Neural cell (in vitro differentiated cells): ENCODE results near the gene ZNF385C. TPM values are rescaled to one million over a fixed set of nuclear protein-coding genes. Genes with fewer than 3 reads are reported as not detected.
"Not testable (repeated sequence)": the region's sequence is repeated elsewhere in the genome, so short reads cannot be mapped to it uniquely, and the experiment has no call there.

Experiments used
- H2AFZ ChIP-seq: fragments of 200-600, 300-800 bp; sonication (generic), shearing (Covaris generic); 2 replicates; pipeline ENCODE4 v1.6.0; 2014; ENCODE audit warnings: low read depth, mild to moderate bottlenecking, antibody characterized with exemption, low read length, moderate library complexity
- H3F3A ChIP-seq: fragments of 200-600 bp; shearing (Covaris generic); 2 replicates; pipeline ENCODE4 v1.6.1; 2016; ENCODE audit warnings: mild to moderate bottlenecking, moderate library complexity, mixed read lengths, antibody characterized with exemption, low read length; ENCODE audit not compliant: insufficient read depth, poor library complexity, severe bottlenecking
- H3K27ac ChIP-seq: fragments of 200-600, 300-800 bp; sonication (generic), shearing (Covaris generic); 2 replicates; pipeline ENCODE4 v1.5.1; 2014; ENCODE audit warnings: mild to moderate bottlenecking, low read length, moderate library complexity
- H3K27me3 ChIP-seq: fragments of 300-800, 200-600 bp; sonication (generic), shearing (Covaris generic); 2 replicates; pipeline ENCODE4 v1.6.0; 2014; ENCODE audit warnings: mild to moderate bottlenecking, low read depth, low read length, moderate library complexity; ENCODE audit not compliant: insufficient read depth
- H3K36me3 ChIP-seq: fragments of 300-800, 200-600 bp; sonication (generic), shearing (Covaris generic); 2 replicates; pipeline ENCODE4 v1.5.1; 2014; ENCODE audit warnings: mild to moderate bottlenecking, antibody characterized with exemption, low read length, moderate library complexity; ENCODE audit not compliant: insufficient read depth
- H3K4me2 ChIP-seq: fragments of 300-800, 200-600 bp; sonication (generic), shearing (Covaris generic); 2 replicates; pipeline ENCODE4 v1.6.0; 2014; ENCODE audit warnings: mild to moderate bottlenecking, low read length
- H3K4me3 ChIP-seq: fragments of 300-800, 200-600 bp; sonication (generic), shearing (Covaris generic); 2 replicates; pipeline ENCODE4 v1.5.1; 2014; ENCODE audit warnings: mild to moderate bottlenecking, low read length, moderate library complexity
- H3K79me2 ChIP-seq: fragments of 200-600 bp; shearing (Covaris generic); replicated peaks from 2 replicates; pipeline ENCODE4 v1.6.0; 2014; ENCODE audit warnings: mild to moderate bottlenecking, low read length, moderate library complexity; ENCODE audit not compliant: insufficient read depth
- H3K9ac ChIP-seq: fragments of 300-800, 200-600 bp; sonication (generic), shearing (Covaris generic); 2 replicates; pipeline ENCODE4 v1.6.1; 2016; ENCODE audit warnings: mild to moderate bottlenecking, low read length, mixed read lengths
- H3K9me2 ChIP-seq: fragments of 200-600 bp; shearing (Covaris generic); 2 replicates; pipeline ENCODE4 v1.6.1; 2016; ENCODE audit warnings: mild to moderate bottlenecking, low read length, mixed read lengths; ENCODE audit not compliant: insufficient read depth
- H3K9me3 ChIP-seq: fragments of 200-600, 300-800 bp; sonication (generic), shearing (Covaris generic); 2 replicates; pipeline ENCODE4 v1.6.1; 2016; ENCODE audit warnings: mild to moderate bottlenecking, mixed run types, low read length, moderate library complexity, mixed read lengths
- H4K20me1 ChIP-seq: fragments of 200-600 bp; shearing (Covaris generic); 2 replicates; pipeline ENCODE4 v1.6.1; 2016; ENCODE audit warnings: mild to moderate bottlenecking, mixed run types; ENCODE audit not compliant: insufficient read depth
- EP300 ChIP-seq: fragments of 450-650 bp; conservative IDR thresholded peaks from 2 replicates; pipeline ENCODE4 v1.6.1; 2014; ENCODE audit warnings: antibody characterized with exemption, mild to moderate bottlenecking, moderate library complexity; ENCODE audit not compliant: poor library complexity, severe bottlenecking
- EZH2 ChIP-seq: fragments of 200-600, 300-800 bp; shearing (Covaris generic), sonication (generic); IDR thresholded peaks from 2 replicates; pipeline ENCODE4 v1.6.1; 2014; ENCODE audit warnings: antibody characterized with exemption, low read length, borderline replicate concordance, mild to moderate bottlenecking; ENCODE audit not compliant: insufficient read depth, poor library complexity, severe bottlenecking
- MXI1 ChIP-seq: fragments of 450-650 bp; conservative IDR thresholded peaks from 2 replicates; pipeline ENCODE4 v1.6.1; 2014; ENCODE audit warnings: antibody characterized with exemption, mild to moderate bottlenecking; ENCODE audit not compliant: poor library complexity, severe bottlenecking
- POLR2AphosphoS5 ChIP-seq: IDR thresholded peaks from 2 replicates; pipeline ENCODE4 v1.6.1; 2012
- RAD21 ChIP-seq: fragments of 450-650 bp; conservative IDR thresholded peaks from 2 replicates; pipeline ENCODE4 v1.6.1; 2014; ENCODE audit warnings: antibody characterized with exemption, mild to moderate bottlenecking, moderate library complexity
- REST ChIP-seq: IDR thresholded peaks from 2 replicates; pipeline ENCODE4 v1.6.1; 2012; ENCODE audit warnings: borderline replicate concordance
- SMC3 ChIP-seq: fragments of 450-650 bp; conservative IDR thresholded peaks from 2 replicates; pipeline ENCODE4 v1.6.1; 2014; ENCODE audit warnings: antibody characterized with exemption, mild to moderate bottlenecking, moderate library complexity; ENCODE audit not compliant: poor library complexity
- TAF1 ChIP-seq: IDR thresholded peaks from 2 replicates; pipeline ENCODE4 v1.6.1; 2012; ENCODE audit warnings: low read depth
- polyA plus RNA-seq: library from polyadenylated mRNA; depleted of rRNA; stranded (reverse); fragments of >200 nt; gene quantifications from 2 replicates; pipeline ENCODE4 v1.2.3, GENCODE V29; 2014
- TF ChIP-seq, protein P1 (sequence below): fragments of 450-650 bp; IDR thresholded peaks from 2 replicates; pipeline ENCODE4 v1.5.1; 2014; ENCODE audit warnings: antibody characterized with exemption, mild to moderate bottlenecking, moderate library complexity; ENCODE audit not compliant: poor library complexity, severe bottlenecking

Gene ZNF385C
- polyA plus RNA-seq, 1 donor from 2014 or later, result 0.69 TPM

DNA sequence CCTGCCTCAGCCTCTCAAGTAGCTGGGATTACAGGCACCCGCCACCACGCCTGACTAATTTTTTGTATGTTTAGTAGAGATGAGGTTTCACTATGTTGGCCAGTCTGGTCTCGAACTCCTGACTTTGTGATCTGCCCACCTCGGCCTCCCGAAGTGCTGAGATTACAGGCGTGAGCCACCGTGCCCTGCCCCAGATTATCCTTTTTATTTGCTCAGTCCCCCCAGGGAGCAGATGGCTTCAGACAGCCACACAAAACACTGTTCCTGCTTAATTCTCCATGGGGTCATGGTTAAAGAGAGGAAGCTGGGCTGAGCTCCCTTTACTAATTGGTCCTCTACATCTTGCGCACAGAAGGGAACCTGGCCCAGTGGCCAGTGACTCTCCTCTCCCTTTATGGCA is 77.4 kb downstream of the ZNF385C start:
- not testable (repeated sequence) for H3F3A ChIP-seq, H4K20me1 ChIP-seq, H3K36me3 ChIP-seq, H3K9me3 ChIP-seq, H3K27me3 ChIP-seq, H3K9me2 ChIP-seq, H2AFZ ChIP-seq
- H3K9ac ChIP-seq, result peak overlapping the region; percentile 96
- peak overlapping the region; percentile 96 for H3K4me2 ChIP-seq
- peak overlapping the region; percentile 99 for H3K4me3 ChIP-seq
- peak overlapping the region; percentile 81 for H3K27ac ChIP-seq
- peaks cover 29% of the 10 kb centered on the region for H3K79me2 ChIP-seq

GRCh38 chr17:42019509-42020404 is 78.5 kb downstream of the ZNF385C start, which contains the start of gene NKIRAS2:
TSS of gene NKIRAS2 (plus strand) at chr17:42020090. CDS start at chr17:42021578, 1,488 bp downstream.
- Histone ChIP-seq H3K36me3 (no peaks in the 10 kb centered on the region), H4K20me1 (no peaks in the 10 kb centered on the region), H3K4me3 (peak within 1 kb of the TSS; percentile 99), H3K79me2 (peaks cover 40% of the 10 kb centered on the region), H3K27me3 (no peaks in the 10 kb centered on the region), H3F3A (no peaks in the 10 kb centered on the region), H2AFZ (peak within 1 kb of the TSS; percentile 74), H3K9me3 (no peaks in the 10 kb centered on the region), H3K4me2 (peak within 1 kb of the TSS; percentile 96), H3K9me2 (no peaks in the 10 kb centered on the region), H3K9ac (peak within 1 kb of the TSS; percentile 96), H3K27ac (peak within 1 kb of the TSS; percentile 81)
- TF ChIP-seq EP300 (peak; percentile 42), TAF1 (peak; percentile 50), MXI1 (peak; percentile 56), POLR2AphosphoS5 (peak; percentile 87), RAD21 (peak; percentile 38), REST (peak; percentile 49), SMC3 (peak; percentile 28), EZH2 (no peak)
- TF ChIP-seq, protein P1, sequence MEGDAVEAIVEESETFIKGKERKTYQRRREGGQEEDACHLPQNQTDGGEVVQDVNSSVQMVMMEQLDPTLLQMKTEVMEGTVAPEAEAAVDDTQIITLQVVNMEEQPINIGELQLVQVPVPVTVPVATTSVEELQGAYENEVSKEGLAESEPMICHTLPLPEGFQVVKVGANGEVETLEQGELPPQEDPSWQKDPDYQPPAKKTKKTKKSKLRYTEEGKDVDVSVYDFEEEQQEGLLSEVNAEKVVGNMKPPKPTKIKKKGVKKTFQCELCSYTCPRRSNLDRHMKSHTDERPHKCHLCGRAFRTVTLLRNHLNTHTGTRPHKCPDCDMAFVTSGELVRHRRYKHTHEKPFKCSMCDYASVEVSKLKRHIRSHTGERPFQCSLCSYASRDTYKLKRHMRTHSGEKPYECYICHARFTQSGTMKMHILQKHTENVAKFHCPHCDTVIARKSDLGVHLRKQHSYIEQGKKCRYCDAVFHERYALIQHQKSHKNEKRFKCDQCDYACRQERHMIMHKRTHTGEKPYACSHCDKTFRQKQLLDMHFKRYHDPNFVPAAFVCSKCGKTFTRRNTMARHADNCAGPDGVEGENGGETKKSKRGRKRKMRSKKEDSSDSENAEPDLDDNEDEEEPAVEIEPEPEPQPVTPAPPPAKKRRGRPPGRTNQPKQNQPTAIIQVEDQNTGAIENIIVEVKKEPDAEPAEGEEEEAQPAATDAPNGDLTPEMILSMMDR, result peak; percentile 93
